Suprapubic skin (tissue), 4 donors: ENCODE measurements around the gene LCN10.

Experiments
- EP300 ChIP-seq: sonication (generic); formaldehyde crosslinking; IDR thresholded peaks from one replicate; pipeline ENCODE4 v1.6.1; 2017; ENCODE audit warnings: antibody characterized with exemption
- POLR2A ChIP-seq, 2 donors: fragments of 450-650 bp; IDR thresholded peaks; one replicate each; pipeline ENCODE4 v1.6.1; 2017; ENCODE audit warnings: antibody characterized with exemption in 2 of 2, mild to moderate bottlenecking in 2 of 2, moderate library complexity in 2 of 2
- POLR2AphosphoS5 ChIP-seq, 3 donors: sonication (generic); formaldehyde crosslinking; IDR thresholded peaks; one replicate each; pipeline ENCODE4 v1.6.1; 2017; ENCODE audit warnings: antibody characterized with exemption in 3 of 3
- TF ChIP-seq, protein P1 (sequence below), 2 donors: fragments of 200-600 bp in 1 of 2; fragments of 450-650 bp in 1 of 2; sonication (generic) in 1 of 2; IDR thresholded peaks; one replicate each; pipeline ENCODE4 v1.5.1; 2016 to 2019; ENCODE audit warnings: antibody characterized with exemption in 2 of 2, mild to moderate bottlenecking in 1 of 2, moderate library complexity in 1 of 2

- TF ChIP-seq, protein P1, sequence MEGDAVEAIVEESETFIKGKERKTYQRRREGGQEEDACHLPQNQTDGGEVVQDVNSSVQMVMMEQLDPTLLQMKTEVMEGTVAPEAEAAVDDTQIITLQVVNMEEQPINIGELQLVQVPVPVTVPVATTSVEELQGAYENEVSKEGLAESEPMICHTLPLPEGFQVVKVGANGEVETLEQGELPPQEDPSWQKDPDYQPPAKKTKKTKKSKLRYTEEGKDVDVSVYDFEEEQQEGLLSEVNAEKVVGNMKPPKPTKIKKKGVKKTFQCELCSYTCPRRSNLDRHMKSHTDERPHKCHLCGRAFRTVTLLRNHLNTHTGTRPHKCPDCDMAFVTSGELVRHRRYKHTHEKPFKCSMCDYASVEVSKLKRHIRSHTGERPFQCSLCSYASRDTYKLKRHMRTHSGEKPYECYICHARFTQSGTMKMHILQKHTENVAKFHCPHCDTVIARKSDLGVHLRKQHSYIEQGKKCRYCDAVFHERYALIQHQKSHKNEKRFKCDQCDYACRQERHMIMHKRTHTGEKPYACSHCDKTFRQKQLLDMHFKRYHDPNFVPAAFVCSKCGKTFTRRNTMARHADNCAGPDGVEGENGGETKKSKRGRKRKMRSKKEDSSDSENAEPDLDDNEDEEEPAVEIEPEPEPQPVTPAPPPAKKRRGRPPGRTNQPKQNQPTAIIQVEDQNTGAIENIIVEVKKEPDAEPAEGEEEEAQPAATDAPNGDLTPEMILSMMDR (IDR thresholded peaks at IDR 0.05) = no peak
- no peak for TF ChIP-seq POLR2AphosphoS5 (IDR thresholded peaks at IDR 0.05)
- TF ChIP-seq EP300 = no peak
- no peak for TF ChIP-seq POLR2A (IDR thresholded peaks at IDR 0.05)
Measured at GRCh38 chr9:136720898-136721338, 21.8 kb downstream of the LCN10 start.
